ENCODE data around the gene SENP2. TPM values are rescaled to one million over a fixed set of nuclear protein-coding genes. Genes with fewer than 3 reads are reported as not detected.
"Not testable (repeated sequence)": the region's sequence is repeated elsewhere in the genome, so short reads cannot be mapped to it uniquely, and the experiment has no call there.

The SENP2 gene
- total RNA-seq, 4 donors from 2014 or later, result 8.5 to 54.4 (median 49.8) TPM

- Histone ChIP-seq H3K27me3 (no peaks in the 10 kb centered on the region), H3K36me3 (no peaks in the 10 kb centered on the region), H3K4me1 (no peaks in the 10 kb centered on the region), H3K27ac (peak overlapping the region; percentile 31 to 39), H3K9me3 (no peaks in the 10 kb centered on the region), H3K4me3 (no peak overlapping the region)
- peak; percentile 39 to 53 for DNase-seq
- intact Hi-C loops (cut with DNase I; ENCODE audit: low total_unique reads), result no loop called here
- TF ChIP-seq CTCF (IDR thresholded peaks at IDR 0.05) (no peak), POLR2A (IDR thresholded peaks at IDR 0.05) (no peak)
Measured at GRCh38 chr3:185630182-185630622, 44.1 kb downstream of the SENP2 start.

DNA sequence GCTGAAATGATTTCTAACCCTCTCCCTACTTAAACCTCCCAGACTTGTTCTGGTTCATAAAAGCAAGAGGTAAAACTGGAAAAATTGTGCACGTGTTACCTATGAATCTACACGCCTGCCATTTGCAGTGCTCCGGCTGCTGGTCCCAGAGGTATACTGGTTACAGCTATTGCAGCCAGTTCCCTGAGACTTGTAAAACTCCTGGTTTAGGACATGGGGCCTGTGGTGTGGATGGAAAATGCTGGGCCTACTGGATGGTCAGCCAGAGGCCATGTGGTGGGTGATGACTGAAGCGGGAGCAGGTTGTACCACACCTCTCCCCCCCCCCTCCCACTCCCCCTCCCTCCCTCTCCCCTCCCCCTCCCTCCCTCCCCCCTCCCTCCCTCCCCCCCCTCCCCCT lies 45.0 kb downstream of the SENP2 start:
- H3K27ac ChIP-seq, result peak overlapping the region; percentile 31 to 39
- intact Hi-C loops (cut with DNase I; ENCODE audit: low total_unique reads), result no loop called here
- TF ChIP-seq POLR2A (IDR thresholded peaks at IDR 0.05) (no peak), CTCF (IDR thresholded peaks at IDR 0.05) (no peak)
- no peak for DNase-seq
- H3K4me3 ChIP-seq, result no peak overlapping the region
- H3K4me1 ChIP-seq, result no peaks in the 10 kb centered on the region
- H3K36me3 ChIP-seq, result no peaks in the 10 kb centered on the region
- no peaks in the 10 kb centered on the region for H3K27me3 ChIP-seq
- no peaks in the 10 kb centered on the region for H3K9me3 ChIP-seq

DNA sequence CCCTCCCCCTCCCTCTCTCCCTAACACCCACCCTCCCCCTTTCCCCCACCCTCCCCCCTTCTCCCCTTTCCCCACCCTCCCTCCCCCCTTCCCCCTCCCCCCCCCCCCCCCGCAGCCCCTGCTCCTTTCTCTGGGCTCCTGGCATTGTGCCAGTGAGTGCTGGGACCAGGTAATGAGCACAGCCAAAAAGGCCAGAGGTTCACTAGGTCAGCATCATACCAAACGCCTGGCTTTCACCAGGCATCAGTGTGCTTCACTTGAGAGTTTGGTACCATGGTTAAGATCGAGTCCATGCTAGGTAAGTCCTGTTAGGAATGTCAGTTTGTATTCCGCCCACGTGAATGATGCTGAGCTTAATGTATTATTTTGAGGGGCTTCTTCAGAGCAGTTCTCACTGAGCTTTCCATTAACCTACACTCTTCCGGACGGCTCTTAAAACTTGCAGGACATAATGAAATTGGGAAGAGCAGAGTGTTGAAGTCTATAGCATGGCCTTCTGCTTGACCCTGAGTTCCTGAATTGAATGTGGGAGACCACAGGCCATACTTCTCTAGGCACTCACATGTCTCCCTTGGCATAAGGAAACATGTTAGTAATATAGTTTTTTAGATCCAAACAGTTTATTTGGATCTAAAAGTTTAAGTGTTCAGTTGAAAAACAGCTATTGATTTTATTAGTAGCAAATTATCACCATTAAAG lies 45.6 kb downstream of the SENP2 start:
- intact Hi-C loops (cut with DNase I; ENCODE audit: low total_unique reads), result no loop called here
- Histone ChIP-seq H3K27ac (no peak overlapping the region), H3K4me3 (no peak overlapping the region), H3K27me3 (no peaks in the 10 kb centered on the region), H3K9me3 (no peaks in the 10 kb centered on the region), H3K4me1 (no peaks in the 10 kb centered on the region), H3K36me3 (no peaks in the 10 kb centered on the region)
- TF ChIP-seq POLR2A (IDR thresholded peaks at IDR 0.05) (no peak), CTCF (IDR thresholded peaks at IDR 0.05) (no peak)
- DNase-seq, result no peak

DNA sequence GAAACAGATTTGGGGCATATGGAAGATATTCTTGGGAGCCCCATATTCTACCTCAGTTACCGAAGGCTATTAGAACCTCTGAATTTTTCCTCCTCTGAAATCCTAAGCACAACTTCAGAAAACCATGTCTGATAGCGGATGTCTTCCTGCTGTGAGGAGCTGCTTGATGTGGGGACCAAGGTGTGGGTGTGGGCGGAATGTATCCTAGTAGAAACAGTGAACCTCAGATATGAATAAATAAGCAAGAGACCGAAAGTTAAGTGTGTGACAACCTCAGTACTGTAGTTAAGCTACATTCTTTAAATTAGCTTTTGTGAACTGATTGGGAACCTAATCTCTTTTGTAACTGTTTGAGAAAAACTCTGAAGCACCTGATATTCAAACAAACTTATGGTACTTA lies 46.9 kb downstream of the SENP2 start:
- Histone ChIP-seq H3K27me3 (no peaks in the 10 kb centered on the region), H3K4me3 (no peak overlapping the region), H3K36me3 (no peaks in the 10 kb centered on the region), H3K27ac (no peak overlapping the region), H3K9me3 (no peaks in the 10 kb centered on the region), H3K4me1 (no peaks in the 10 kb centered on the region)
- intact Hi-C loops (cut with DNase I; ENCODE audit: low total_unique reads), result no loop called here
- no peak for DNase-seq
- no peak for TF ChIP-seq CTCF (IDR thresholded peaks at IDR 0.05)

DNA sequence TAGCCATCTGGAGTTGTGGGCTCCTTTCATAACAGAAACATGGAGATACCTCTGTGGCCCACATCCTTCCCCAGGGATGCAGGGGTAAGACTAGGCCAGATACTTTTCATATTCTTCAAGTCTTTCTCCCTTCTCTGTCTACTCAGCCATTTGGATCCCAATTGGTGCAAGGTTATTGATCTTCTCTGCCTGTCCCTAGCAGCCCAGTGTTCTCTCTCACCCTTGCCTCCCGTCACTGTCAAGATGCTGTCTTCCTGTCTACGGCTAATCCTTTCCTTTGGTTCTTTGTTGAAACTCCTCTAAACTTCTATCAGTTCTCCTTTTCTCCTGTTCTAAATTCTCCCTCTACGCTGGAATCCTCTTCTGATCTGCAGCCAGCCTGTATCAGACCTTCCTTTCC lies 51.3 kb downstream of the SENP2 start:
- intact Hi-C loops (cut with DNase I; ENCODE audit: low total_unique reads), result no loop called here
- no peaks in the 10 kb centered on the region for H3K4me1 ChIP-seq
- no peaks in the 10 kb centered on the region for H3K36me3 ChIP-seq
- no peaks in the 10 kb centered on the region for H3K27me3 ChIP-seq
- no peak overlapping the region for H3K4me3 ChIP-seq
- TF ChIP-seq CTCF (IDR thresholded peaks at IDR 0.05), result no peak
- no peak for TF ChIP-seq POLR2A (IDR thresholded peaks at IDR 0.05)
- no peak overlapping the region for H3K27ac ChIP-seq
- no peak for DNase-seq
- H3K9me3 ChIP-seq, result no peaks in the 10 kb centered on the region

GRCh38 chr3:185638651-185639050 lies 52.6 kb downstream of the SENP2 start:
- H3K4me1 ChIP-seq; DNase-seq; H3K9me3 ChIP-seq; H3K27ac ChIP-seq; H3K27me3 ChIP-seq; H3K4me3 ChIP-seq; intact Hi-C loops (cut with DNase I; ENCODE audit: low total_unique reads); H3K36me3 ChIP-seq: not testable (repeated sequence)

Measured in uterus (tissue), 4 donors.